DMS153 (cell line): ENCODE results near the gene PADI4.

Experiments used
- DNase-seq: peaks from one replicate; lab custom pipeline; 2025; lab: John Stamatoyannopoulos, UW

Gene PADI4

DNA sequence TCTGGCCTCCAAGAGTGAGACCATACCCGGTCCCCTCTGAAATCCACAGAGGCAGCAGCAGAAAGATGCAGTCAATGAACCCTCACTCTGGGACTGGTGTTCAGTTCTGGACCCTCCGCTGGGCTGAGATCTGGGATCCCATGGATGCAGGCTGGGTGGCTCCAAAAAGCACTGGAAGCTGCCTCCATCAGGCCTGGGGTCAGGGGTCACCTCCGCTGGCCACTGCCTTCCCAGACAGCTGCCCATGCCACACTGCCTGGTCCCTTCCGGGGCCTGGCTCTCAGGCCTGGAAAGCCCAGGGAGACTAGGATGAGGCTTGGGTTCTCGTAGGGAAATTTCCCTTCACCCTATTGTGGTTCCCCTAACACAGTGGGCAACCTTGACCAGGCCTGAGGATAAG is 21.4 kb upstream of the PADI4 start:
- no peak for DNase-seq

DNA sequence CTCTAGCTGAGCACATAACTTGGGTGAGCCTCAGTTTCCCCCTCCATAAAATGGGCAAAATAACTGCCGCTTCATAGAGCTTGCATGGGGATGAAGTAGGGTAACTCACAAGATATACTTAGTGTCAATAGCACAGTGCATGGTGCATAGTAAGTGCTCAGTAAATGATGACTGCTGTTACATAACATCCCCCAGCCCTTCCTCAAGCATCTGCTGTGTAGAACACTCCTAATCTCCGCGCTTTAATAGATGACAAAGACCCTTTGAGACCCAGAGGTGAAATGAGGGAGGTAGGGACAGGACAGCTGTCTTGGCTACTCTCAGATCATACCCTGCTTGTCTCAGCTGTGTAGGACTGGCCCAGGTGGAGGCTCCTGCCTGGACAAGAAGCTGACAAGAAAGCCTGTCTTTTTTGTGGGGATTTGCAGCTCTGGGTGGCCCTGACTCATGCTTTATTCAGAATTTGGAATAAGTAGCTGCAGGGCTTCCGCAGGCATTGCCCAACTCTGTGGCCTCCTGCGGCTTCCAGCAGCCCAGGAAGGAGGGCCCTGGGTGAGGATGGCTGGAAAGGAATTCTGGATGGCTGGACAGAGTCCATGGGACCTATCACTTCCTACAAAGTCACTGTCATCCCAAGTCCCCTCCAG is 20.7 kb upstream of the PADI4 start:
- no peak for DNase-seq

DNA sequence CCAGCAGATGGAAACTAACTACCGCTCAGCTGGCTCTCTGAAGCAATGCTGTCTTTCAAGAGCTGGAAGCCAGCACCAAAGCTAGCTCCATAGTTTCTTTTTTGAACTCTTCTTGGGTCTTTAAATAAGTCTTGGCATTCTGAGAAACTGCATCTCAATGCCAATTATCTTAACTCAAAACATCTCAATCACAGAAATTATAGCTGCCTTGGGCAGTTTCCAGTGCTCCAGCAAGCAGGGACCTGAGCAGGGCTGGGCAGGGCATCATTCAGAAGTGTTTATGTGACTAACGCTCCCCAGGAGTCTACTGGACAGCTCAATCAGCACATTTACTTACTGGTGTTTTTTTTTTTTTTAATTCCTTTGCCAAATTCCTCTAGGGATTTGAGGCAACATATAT is 18.3 kb upstream of the PADI4 start:
- DNase-seq: no peak

DNA sequence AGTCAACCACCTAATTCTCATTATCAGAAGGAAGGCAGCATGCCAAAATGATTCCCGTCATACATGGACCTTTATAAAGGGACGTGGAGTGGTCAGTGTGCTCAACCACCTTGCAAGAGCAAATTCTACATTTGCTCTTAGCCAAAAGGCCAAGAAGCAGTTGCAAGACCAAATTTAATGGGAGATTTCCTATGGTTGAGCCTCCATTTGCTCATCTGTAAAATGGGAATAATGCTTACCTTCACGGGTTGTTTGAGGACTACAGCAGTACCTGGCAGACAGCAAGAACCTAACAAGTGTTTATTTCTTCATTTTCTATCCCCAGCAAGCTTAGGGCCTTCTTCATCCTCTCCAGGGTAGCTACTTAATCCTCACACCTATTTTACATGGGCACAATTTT is 17.4 kb upstream of the PADI4 start:
- DNase-seq: no peak

DNA sequence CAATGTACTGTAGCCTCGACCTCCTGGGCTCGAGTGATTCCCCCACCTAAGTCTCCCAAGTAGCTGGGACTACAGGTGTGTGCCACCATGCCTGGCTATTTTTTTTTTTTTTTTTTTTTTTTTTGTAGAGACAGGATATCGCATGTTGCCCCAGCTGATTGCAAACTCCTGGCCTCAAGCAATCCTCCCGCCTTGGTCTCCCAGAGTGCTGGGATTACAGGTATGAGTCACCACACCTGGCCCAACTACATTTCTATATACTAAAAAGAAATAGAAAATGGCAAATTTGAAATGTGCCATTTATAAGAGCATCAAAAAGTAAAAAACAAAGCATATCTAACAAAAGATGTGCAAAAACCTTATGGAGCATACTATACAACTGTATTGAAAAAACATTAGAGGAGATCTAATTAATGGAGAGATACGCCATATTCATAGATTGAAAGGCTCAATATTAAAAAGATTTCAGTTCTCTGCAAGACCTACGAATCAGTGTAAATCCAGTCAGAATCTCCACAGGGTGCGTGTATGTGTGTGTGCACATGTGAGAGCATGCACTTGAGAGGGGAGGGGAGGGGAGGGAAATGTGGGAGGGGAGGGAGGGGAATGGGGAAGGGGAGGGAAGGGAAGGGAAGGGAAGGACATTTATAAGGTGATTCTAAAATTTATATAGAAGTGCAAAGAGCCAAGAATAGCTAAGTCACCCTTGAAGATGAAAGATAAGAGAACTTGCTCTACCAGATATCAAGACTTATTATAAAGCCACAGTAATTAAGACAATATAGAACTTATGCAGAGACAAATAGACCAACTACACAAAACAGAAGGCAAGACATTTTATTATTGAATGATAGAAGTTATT is 15.5 kb upstream of the PADI4 start:
- DNase-seq: no peak

DNA sequence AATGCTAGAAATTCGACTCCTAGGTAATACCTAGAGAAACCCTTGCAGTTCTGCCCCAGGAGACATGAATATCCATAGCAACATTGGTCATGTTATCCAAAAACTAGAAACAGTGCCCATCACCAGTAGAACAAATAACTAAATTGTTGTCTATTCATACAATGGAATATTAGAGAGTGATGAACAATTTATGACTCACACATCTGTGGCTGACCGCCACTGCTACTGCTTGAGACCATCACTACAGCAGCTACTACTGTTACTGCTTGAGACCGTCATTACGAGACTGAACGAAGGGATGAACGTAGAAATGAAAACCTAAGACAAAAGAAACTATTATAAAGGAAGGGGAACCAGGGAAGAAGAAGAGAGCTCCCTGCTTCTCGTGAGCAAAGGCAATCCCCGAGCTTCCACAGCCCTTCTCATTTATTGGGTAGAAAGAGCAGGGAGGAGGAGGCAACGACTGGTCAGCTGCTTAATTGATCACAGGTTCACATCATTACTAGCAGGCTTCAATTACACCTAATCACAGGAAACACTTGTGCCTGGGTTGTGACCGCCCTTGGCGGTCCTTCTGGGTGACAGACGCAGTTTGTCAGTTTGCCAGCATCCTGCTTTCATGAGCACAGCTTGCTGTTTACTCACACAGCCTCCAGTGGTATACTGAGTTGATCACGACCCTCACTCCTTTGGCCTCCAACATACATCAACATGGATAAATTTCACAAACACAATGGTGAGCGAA is 14.1 kb upstream of the PADI4 start:
- DNase-seq: no peak

DNA sequence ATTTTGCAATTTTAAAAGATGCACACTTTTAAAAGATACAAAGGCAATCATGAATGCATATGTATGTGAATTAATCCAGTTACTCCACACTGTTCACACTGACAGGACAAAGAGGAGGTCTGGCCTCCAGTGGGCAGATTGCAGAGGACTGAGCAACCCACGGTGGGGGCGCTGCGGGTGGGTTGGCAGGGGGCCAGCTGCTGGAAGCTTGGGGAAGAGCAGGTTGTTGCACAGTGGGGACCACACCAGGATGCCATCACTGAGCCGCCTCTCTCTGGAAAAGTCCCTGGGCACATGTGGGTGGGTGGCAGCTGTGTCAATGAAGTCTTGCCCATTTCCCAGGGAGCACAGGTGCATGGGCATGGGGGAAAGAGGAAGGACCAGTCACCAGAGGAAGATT is 12.7 kb upstream of the PADI4 start:
- no peak for DNase-seq

DNA sequence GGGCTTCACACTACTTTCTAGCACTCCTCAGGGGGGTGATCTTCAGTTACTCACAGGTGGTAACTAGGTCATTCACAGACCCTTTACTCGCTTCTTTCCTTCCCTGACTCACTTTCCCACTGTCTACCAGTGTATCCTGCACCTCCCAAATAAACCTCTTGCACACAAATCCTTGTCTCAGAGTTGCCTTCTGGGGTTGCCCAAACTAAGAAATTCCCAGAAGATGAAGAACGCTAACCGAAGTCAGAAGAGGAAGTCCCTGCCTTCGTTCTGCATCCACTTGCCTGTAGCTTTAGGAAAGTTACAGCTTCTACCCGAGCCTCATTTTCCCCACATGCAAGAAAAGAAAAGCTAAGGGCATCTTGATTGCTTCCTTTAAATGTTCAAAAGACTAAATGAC is 11.9 kb upstream of the PADI4 start:
- no peak for DNase-seq

DNA sequence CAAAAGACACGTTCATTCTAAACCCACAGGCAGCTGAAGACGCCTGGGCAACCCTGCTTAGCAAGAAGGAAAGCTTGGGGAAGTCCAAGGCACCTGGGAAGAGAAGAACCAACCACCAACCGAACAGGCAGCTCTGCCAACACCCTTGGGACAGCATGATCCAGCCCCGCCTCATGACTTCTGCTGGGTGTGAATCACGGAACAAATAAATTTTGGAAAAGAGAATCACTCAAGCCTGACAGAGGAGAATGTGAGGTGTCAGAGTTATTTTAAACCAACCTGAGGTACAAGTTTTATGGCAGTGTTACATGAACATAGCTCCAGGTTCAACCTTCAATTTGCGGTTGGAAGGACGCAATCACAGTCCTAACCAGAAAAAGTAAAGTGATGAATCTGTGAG is 10.0 kb upstream of the PADI4 start:
- DNase-seq: no peak

DNA sequence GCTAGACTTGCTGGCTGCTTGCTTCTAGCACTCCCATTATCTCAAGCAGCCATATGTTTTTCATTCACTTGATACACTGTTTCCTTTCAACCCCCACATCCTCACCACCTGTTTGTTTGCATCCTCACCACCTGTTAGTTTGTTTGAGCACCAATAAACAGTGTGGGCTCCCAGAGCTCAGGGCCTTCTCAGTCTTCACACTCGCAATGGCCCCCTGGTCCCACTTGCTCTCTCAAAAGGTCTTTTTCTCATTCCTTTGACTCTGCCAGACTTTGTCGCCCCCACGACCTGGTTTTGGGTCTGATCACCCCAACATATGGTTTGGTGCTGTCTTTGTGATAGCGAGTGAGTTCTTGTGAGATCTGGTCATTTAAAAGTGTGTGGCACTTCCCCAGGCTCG is 6.2 kb upstream of the PADI4 start:
- no peak for DNase-seq

DNA sequence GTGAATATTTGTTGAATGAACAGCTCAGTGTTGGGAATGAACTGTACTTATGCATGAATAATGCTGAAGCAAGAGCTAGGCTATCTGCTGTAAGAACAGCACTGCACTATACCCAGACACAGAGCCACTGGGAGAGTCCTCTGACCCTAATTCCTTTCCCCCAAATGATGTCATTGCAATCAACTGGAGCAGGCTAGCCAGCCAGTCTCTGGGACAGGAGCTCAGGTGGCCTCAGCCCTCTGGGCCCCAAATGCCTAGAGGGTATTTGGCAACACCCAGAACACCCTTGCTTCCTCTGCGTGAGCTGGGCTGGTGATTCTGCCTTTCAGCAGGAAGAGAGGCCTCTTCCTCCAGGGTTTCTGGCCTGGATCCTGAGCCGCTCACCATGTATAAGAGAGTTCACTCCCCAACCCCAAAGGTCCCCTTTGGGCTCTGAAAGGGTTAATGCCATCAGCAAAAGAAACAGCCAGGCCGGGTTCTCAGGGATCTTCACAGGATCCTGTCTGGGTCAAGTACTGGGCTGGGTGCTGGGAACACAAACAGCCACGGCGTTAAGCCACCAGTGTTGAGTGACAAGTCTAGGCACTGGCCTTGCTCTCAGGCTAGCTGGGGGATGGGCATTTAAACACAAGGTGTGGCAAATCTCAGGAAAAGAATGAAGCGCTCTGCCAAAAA is 3.7 kb upstream of the PADI4 start:
- no peak for DNase-seq

DNA sequence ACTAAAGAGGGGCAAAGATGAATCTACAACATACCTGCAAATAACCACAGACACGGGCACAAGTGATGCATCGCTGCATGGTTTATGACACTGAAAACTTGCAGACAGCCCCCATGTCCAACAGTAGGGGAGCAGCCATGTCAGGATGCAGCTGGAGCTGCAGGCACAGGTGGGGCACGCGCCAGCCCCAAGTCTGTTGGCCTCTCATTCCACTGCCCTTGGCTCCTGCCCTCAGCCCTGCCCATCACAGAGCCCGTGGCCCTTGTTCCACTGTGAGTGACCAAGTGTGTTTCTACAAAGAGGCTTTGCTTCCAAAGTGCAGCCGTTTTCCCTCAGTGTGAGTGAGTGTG is 3.2 kb upstream of the PADI4 start:
- DNase-seq: no peak

DNA sequence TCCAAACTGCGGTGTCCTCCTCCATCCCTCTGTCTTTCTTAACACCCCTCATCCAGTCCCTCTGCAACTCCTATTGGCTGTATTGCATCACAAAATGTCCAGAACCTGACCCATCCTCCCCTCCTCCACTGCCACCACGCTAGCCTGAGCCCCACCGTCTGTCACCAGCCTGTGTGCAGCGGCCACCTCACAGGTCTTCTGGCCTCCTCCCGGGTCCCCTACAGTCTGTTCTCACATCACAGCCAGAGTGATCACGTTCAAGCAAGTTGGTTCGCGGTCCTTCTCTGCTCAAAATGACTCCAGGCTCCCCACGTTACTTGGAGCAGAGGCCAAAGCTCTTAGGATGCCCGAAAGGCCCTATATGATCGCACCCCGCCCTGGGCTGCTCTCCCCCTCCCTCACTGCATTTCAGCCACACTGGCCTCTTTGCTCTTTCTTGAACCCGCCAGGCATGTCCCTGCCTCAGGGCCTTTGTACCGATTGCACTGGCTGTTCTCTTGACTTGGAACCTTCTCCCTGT is 2.4 kb upstream of the PADI4 start:
- no peak for DNase-seq

DNA sequence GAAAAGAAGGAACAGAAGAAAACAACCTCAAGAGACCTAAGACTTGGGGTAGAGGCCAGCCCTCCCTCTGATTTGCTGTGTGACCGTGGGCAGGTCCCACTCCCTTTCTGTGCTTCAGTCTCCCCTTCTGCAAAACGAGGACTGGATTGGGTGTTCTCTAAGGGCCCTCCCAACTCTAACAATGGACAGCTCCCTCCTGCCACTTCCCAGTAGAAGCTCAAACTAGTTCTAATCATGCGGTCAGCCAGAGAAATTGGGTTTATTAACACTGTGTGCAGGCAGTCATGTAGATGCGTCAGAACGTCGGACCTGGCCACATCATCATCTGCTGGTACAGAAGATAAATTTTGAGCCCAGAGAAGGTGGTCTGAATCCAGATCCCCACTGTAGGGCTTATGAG is 1.6 kb upstream of the PADI4 start:
- no peak for DNase-seq

DNA sequence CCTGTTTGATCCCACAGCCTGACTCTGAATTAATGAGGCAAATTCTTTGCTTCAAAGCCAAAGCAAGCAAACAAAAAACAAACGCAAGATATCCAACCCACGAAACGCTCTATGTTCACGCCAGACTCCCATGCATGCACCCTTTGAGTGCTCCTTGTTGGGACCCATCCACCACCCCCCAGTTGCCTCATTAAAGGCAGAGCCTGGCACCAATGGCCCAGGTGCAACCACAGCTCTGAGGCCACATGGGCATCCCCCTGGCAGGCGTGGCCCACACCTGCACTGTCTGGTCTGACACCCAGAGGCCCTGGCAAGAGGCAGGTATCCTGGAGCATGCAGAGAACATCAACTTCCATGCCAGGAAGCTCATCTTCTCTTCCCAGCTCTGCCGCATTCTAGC is 1.1 kb upstream of the PADI4 start:
- DNase-seq: no peak

DNA sequence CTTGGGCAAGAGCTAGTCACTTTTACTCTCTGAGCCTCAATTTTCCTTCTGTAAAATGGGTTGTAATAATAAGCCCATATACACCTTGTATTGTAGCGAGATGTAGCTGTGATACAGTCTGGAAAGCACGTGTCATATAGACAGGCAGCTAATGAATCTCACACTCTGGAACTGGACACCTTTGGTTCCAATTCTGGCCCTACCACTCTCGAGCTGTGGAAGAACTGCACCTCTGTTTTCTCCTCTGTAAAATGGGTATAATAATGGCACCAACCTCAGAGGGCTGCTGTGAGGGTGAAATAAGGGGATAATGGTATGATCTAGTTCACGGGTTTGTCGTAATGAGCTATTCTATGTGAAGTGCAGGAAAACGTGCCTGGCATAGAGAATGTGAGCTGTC is 668 bp upstream of the PADI4 start:
- no peak for DNase-seq

DNA sequence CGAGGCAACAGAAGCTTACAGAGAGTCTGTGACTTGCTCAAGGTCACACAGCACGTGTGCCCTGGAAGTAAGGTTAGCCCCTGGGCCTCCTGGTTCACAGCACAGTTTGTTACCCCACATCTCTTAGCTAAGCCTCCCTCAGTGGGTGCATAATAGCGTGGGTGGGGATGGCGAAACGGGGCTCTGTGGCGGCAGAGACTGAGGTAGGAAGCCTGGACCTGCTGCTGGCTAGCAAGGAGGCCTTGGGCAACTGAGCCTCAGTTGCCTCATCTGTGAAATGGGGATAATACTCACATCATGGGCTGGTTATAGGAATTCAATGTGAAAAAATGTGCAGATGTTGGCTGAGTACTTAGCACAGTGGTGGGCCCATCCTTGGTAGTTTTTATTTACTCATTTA is 596 bp downstream of the PADI4 start:
- no peak for DNase-seq

DNA sequence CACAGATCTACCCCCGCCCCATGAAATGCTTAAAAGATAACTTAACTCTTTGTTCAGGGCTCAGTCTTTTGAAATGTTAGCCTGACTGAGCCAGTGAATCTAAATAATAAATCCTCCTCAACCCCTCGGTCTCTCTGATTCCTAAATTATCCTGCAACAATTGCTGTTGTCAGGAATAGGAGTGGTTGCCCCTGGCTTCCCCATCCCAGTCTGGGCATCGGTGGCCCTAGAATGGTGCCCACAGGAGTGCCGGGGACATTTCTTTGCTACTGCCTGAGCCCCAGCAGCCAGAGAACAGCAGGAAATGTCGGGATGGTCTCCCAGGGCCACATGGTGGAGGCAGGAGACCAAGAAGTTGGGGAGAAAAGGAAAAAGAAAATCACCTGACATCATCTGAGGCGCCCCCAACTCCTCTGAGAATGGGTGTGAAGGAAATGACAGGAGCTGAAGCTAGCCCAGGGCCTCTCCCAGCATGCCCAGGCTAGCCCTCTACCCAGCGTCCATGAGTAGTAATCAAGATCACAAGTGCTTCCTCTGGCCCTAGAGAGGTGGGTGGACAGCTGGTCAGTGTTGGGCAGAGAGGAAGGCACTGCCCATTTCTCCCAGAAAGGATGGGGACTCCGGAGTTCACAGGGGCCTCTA is 1.6 kb downstream of the PADI4 start:
- no peak for DNase-seq

DNA sequence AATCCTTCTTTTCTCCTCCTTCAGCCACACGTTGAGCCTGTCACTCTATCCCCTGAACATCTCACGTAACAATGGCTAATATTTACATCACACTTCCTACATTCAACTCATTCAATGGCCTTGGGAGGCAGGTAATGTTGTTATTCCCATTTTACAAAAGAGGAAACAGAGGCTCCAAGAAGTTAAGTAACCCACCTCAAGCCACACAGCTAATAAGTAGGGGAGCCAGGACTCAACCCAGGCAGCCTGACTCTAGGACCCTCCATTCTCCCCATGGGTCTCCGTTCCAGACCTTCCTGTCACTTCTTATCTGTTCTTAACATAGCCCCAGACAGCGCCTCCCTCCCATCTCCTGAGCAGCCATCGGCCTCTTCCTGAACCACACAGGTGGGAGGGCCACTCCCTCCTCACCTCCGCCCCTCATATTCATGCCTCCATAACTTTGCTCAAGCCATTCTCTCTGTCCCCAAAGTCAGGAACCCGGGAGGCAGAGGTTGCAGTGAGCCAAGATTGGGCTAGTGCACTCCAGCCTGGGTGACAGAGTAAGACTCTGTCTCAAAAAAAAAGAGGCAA is 2.2 kb downstream of the PADI4 start:
- DNase-seq: no peak

DNA sequence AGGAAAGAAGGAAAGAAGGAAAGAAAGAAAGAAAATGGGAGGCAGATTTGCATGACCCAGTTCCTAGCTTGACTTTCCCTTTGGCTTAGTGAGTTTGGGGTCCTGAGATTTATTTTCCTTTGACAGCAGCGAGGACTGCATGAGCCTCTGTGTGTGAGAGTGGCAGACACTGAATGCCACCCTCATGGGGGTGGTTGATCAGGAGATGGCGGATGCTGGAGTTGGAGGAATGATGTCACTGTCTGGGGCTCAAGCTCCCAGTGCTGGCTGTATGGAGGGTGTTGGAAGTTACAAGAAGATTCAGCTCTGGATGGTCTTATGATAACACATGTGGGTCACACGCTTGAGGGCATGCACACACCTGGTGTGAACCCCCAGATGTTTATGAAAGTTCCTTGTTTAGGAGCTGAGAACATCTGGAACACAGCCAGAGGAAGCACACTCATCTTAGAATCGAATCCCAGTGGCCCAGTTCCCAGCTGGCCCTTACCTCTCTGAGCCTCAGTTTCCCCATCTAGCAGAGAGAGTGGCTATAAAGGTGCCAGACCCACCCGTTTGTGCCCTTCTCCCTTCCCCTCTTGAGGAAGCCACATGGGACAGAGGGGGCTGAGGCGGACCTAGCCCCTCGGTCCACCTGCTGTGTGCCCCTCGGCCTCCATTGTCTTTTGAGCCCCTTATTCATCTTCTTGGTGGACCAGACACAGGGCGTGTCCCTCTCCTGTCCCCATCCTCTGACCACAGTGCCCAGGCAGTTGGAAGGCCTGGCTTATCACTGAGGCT is 5.7 kb downstream of the PADI4 start:
- no peak for DNase-seq

DNA sequence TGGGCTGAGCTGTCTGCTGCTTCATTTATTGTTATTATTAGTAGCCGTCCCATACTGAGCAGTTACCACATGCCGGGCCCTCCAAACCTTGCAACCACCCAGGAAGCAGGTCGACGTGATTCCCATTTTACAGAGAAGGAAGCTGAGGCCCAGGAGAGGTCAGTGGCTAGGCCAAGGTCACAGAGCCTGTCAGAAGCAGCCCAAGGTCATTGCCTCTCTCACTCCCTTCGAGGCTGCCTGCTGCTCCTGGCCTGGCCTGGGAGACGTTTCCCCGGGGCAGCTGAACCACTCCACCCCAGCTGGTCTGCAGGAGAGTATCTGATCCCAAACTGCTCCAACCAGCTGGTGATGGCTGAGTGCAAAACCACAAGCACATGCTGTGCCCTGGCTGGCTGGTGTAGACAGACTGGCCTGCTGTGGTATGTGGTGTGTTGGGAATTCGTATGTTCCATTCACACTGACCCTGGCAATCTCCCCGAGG is 6.5 kb downstream of the PADI4 start:
- DNase-seq: no peak
